Muscle layer of colon (tissue), 2 donors: ENCODE measurements around the gene LRP11.
"Not testable (repeated sequence)": the region's sequence is repeated elsewhere in the genome, so short reads cannot be mapped to it uniquely, and the experiment has no call there.

Experiments used
- H3K27ac ChIP-seq: one replicate; pipeline ENCODE4 v1.7.0; 2013; ENCODE audit warnings: low read depth, mild to moderate bottlenecking, low read length, moderate library complexity
- H3K27me3 ChIP-seq, 2 donors: one replicate each; pipeline ENCODE4 v1.7.0; 2013; ENCODE audit warnings: low read length in 2 of 2, mild to moderate bottlenecking in 2 of 2; ENCODE audit not compliant: insufficient read depth in 2 of 2, control insufficient read depth in 1 of 2
- H3K36me3 ChIP-seq: one replicate; pipeline ENCODE4 v1.7.0; 2013; ENCODE audit warnings: mild to moderate bottlenecking, low read length; ENCODE audit not compliant: insufficient read depth
- H3K4me1 ChIP-seq: one replicate; pipeline ENCODE4 v1.7.0; 2013; ENCODE audit warnings: mild to moderate bottlenecking, low read length; ENCODE audit not compliant: insufficient read depth
- H3K4me3 ChIP-seq, 2 donors: one replicate each; pipeline ENCODE4 v1.7.0; 2013; ENCODE audit warnings: low read length in 2 of 2, low read depth in 1 of 2, mild to moderate bottlenecking in 1 of 2, moderate library complexity in 1 of 2
- H3K9ac ChIP-seq: one replicate; pipeline ENCODE4 v1.7.0; 2013; ENCODE audit warnings: low read length
- H3K9me3 ChIP-seq: one replicate; pipeline ENCODE4 v1.7.0; 2013; ENCODE audit warnings: mild to moderate bottlenecking, low read length
- donor health status: abdominal sarcoma.
- donor health status: Adenocarcinoma of cecum.

The LRP11 gene

DNA sequence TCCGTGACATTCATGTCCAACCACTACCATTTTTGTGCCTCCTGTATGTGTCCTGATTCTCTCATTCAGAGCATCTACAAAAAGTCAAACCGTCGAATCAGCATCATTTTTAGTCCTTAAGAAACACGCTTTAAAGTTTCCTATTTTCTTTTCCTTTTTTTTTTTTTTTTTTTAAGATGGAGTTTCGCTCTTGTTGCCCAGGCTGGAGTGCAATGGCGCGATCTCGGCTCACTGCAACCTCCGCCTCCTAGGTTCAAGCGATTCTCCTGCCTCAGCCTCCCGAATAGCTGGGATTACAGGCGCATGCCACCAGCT lies 1.8 kb downstream of the LRP11 start:
- Histone ChIP-seq H3K4me3 (peak overlapping the region; percentile 56 to 79), H3K9ac (peak overlapping the region; percentile 69), H3K4me1 (peaks cover 14% of the 10 kb centered on the region), H3K27ac (peak overlapping the region; percentile 86)
- H3K9me3 ChIP-seq, H3K27me3 ChIP-seq, H3K36me3 ChIP-seq: not testable (repeated sequence)

DNA sequence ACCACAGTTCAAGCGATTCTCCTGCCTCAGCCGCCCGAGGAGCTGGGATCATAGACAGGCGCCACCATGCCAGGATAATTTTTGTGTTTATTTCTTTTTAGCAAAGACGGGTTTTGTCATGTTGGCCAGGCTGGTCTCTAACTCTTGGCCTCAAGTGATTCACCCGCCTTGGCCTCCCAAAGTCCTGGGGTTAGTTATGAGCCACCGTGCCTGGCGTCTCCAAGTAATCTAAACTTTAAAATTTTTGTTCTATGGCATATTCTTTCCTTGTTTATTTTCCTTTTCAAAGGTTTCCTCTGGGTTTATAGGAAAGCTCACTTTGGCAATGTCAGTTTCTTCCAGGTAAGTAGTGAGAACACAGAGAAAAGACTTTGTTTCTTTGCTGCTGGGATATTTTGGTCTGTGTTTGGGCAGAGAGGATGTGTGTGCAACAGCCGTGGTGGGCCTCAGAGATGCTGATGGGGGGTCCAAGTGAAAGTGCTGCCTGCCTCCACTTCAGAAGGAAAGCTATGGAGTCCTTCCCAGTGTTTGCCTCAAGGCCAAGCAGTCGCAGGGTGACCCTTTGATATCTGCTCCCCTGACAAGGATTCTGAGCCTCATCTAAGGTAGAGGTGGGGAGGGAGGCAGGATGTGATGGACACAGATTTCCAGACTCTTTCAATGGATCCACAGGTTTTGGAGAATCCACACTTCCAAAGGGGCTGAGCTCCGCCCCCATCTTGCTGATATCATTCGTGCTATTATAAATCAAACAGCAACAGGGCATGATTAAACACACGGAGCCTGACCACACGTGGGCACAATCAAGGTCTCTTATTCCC lies 2.3 kb downstream of the LRP11 start:
- Histone ChIP-seq H3K27me3 (no peaks in the 10 kb centered on the region), H3K9me3 (no peaks in the 10 kb centered on the region), H3K27ac (no peak overlapping the region), H3K9ac (peak overlapping the region; percentile 13), H3K36me3 (no peaks in the 10 kb centered on the region), H3K4me3 (peak overlapping the region in 1 of 2 donors; percentile 56), H3K4me1 (peaks cover 14% of the 10 kb centered on the region)

DNA sequence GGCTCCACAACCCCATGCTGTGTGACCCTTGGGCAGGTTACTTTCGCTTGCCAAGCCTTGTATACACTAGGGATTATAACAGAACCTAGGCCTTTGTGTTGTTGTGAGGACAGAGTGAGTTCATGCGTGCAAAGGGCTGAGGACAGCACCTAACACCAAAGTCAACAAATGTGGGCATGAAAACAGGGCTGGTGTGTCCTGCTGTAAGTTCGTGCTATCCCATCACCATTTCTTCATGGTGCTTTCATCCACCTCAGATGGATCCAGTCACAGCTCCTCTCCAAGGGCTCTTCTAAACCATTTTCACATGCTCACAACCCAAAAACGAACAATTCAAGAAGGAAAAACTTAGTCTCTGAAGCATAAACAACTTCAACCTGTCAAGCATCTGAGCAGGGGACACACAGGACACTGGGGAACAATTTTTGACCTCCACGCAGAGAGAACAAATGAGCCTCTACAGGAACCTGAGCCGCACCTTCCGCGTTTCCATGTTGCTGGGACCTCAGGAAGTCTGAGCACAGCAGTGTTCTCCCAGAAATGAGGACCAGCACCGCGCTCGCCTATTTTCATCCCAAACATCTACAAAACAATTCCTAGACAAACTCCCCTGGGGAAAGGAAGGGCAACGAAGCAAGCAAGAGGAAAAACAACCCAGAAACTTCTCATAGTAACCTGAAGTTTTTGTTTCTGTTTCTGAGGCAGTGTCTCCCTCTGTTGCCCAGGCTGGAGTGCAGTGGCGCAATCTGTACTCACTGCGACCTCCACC lies 3.1 kb downstream of the LRP11 start:
- H3K36me3 ChIP-seq = no peaks in the 10 kb centered on the region
- no peak overlapping the region for H3K4me3 ChIP-seq
- no peak overlapping the region for H3K9ac ChIP-seq
- peaks cover 14% of the 10 kb centered on the region for H3K4me1 ChIP-seq
- no peaks in the 10 kb centered on the region for H3K27me3 ChIP-seq
- no peak overlapping the region for H3K27ac ChIP-seq
- no peaks in the 10 kb centered on the region for H3K9me3 ChIP-seq

DNA sequence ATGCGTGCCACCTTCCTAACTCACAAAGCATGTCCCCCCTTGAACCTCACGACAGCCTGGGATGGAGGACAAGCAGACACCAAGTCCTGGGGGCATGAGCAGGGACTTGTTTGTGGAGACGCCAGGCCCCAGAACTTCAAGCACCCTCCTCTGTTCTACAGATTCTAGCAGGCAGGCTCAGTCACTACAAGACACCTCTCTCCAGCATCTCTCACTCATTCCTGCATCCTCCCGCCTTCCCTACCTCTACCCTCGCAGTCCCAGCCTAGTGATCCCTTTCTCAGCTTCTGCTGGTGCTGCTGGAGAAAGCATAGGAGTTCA lies 3.7 kb downstream of the LRP11 start:
- no peaks in the 10 kb centered on the region for H3K9me3 ChIP-seq
- H3K27ac ChIP-seq = no peak overlapping the region
- H3K9ac ChIP-seq = no peak overlapping the region
- H3K4me1 ChIP-seq = peaks cover 14% of the 10 kb centered on the region
- no peaks in the 10 kb centered on the region for H3K36me3 ChIP-seq
- H3K4me3 ChIP-seq = no peak overlapping the region
- no peaks in the 10 kb centered on the region for H3K27me3 ChIP-seq

DNA sequence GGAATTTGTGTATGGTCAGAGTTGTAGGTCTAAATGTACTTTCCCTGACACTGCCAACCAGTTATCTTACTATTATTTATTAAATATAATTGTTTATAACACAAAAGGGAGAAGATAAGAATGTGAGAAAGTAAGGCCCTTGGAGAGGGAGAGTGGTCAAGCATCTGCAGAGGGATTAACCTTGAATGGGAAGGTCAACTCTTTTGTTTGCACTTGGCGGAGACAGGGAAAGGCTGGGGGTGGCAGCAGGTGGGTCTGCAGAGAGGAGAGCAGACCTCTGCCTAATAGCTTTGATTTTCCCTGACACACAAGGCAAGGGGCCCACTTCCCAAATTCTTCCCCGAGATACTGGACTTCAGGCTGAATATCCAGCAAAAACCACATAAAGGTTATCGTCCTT lies 4.2 kb downstream of the LRP11 start:
- H3K4me3 ChIP-seq = no peak overlapping the region
- no peaks in the 10 kb centered on the region for H3K36me3 ChIP-seq
- H3K4me1 ChIP-seq = peaks cover 18% of the 10 kb centered on the region
- no peaks in the 10 kb centered on the region for H3K27me3 ChIP-seq
- H3K9ac ChIP-seq = no peak overlapping the region
- H3K9me3 ChIP-seq = no peaks in the 10 kb centered on the region
- H3K27ac ChIP-seq = no peak overlapping the region

DNA sequence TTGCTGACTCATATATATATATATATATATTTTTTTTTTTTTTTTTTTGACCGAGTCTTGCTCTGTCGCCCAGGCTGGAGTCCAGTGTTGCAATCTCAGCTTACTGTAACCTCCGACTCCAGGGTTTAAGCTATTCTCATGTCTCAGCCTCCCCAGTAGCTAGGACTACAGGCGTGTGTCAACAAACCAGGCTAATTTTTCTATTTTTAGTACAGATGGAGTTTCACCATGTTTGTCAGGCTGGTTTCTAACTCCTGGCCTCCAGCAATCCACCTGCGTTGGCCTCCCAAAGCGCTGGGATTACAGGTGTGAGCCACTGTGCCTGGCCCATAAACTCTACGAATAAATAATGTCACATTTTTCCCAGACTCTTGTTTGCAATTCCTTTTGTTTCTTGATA lies 4.8 kb downstream of the LRP11 start:
- H3K4me3 ChIP-seq = no peak overlapping the region
- H3K36me3 ChIP-seq = no peaks in the 10 kb centered on the region
- H3K4me1 ChIP-seq = peaks cover 23% of the 10 kb centered on the region
- no peaks in the 10 kb centered on the region for H3K27me3 ChIP-seq
- no peak overlapping the region for H3K27ac ChIP-seq
- no peak overlapping the region for H3K9ac ChIP-seq
- no peaks in the 10 kb centered on the region for H3K9me3 ChIP-seq

DNA sequence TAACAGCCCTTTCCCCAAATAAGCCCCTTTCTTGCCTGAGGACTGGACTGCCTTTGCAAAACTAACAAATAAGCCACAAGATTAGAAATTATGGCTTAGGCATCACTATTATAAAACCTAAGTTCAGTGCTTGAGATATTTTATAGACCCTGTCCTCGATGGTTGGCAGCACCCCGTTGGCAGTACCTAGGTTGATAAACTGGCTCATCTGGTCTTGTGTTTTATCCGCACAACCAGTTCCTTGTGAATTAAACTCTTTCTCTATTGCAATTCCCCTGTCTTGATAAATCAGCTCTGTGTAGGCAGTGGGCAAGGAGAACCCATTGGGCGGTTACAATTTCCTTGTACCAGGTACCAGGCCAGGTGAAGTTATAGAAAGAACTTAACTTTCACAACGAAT lies 6.6 kb downstream of the LRP11 start:
- H3K9ac ChIP-seq = no peak overlapping the region
- no peaks in the 10 kb centered on the region for H3K27me3 ChIP-seq
- peaks cover 23% of the 10 kb centered on the region for H3K4me1 ChIP-seq
- no peaks in the 10 kb centered on the region for H3K9me3 ChIP-seq
- H3K4me3 ChIP-seq = no peak overlapping the region
- no peak overlapping the region for H3K27ac ChIP-seq
- H3K36me3 ChIP-seq = peaks cover 3% of the 10 kb centered on the region

DNA sequence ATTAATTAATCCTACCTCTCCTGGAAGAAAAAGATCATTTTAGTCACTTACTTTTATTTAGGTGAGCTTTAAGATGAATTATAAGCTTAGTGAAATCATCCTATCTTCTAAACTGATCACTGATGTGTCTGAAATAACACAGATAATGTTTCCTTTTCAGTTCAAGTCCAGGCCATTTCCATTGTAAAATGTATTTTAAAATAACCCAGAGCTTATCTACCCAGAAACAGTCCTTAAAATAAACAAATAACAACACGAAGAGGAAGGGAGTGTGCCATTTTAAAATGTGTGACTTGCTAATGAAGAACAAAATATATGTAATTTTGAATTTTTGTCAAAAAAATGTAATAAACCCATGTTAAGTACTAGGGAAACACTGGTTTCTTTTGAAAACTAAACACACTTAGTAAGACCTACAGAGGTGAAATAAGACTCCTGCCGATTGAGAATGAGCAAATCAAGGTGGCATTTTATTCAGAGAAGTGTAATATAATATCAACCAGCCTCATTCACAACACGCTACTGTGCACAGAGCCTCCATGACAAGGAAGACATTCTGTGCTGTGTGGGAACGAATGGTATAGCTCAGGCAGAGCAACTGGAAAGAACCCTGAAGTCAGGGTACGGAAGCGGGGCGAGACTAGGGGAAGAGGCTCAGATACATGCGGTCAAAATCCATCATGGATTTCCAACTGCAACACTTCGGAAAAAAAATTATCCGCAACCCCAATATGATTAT lies 7.7 kb downstream of the LRP11 start:
- peaks cover 13% of the 10 kb centered on the region for H3K4me1 ChIP-seq
- H3K27ac ChIP-seq = no peak overlapping the region
- no peaks in the 10 kb centered on the region for H3K27me3 ChIP-seq
- no peaks in the 10 kb centered on the region for H3K9me3 ChIP-seq
- no peak overlapping the region for H3K4me3 ChIP-seq
- H3K9ac ChIP-seq = no peak overlapping the region
- H3K36me3 ChIP-seq = peaks cover 12% of the 10 kb centered on the region

DNA sequence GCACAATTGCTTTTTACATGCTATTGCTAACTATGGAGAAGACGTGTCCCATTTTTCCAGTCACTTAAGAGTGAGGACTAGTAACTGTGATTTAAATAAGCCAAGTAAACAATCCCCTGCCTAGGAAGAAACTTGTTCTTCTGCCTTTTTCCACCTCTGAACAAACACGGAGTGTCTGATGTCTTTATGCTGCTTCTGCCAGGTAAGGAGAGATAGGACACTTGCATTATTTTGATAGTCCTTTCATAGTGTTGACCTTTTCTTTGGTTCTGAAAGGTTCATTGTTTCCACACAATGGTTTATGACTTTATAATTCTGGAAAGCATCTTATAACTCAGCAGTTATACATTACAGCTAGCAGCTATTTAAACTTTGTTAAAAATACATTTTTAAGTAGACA lies 8.4 kb downstream of the LRP11 start:
- Histone ChIP-seq H3K4me3 (no peak overlapping the region), H3K4me1 (peaks cover 8% of the 10 kb centered on the region), H3K9me3 (no peaks in the 10 kb centered on the region), H3K9ac (no peak overlapping the region), H3K36me3 (peaks cover 19% of the 10 kb centered on the region), H3K27me3 (no peaks in the 10 kb centered on the region), H3K27ac (no peak overlapping the region)

DNA sequence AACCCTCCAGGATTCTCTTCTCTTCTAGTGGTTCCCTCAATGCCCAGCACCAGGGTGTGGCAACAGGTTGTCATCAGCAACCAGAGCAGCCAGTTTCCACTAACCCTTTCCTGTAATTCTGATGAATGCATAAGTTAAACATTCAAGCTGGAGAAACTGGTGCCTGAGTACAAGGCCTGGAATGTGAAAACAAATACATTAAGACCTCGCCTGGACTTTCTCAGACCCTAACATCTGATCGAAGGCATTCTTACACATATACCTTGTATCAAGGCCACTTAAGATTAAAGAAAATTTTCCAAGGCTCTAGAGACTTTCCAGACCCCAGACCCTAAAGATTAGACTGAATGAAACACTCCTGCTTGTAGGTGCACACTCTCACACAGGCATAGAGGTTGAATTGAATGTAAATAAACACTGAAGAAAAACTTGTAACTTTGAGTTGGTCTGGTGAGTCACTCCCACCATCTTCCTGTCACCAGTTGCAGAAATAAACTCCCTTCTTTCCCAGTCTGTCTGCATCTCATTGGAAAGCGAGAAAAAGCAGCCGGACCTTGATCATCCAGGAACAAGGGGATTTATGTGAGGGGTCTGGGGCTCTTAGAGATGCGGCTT lies 9.0 kb downstream of the LRP11 start:
- Histone ChIP-seq H3K27me3 (no peaks in the 10 kb centered on the region), H3K36me3 (peaks cover 21% of the 10 kb centered on the region), H3K9me3 (no peaks in the 10 kb centered on the region), H3K27ac (no peak overlapping the region), H3K9ac (no peak overlapping the region), H3K4me3 (no peak overlapping the region), H3K4me1 (peaks cover 8% of the 10 kb centered on the region)

DNA sequence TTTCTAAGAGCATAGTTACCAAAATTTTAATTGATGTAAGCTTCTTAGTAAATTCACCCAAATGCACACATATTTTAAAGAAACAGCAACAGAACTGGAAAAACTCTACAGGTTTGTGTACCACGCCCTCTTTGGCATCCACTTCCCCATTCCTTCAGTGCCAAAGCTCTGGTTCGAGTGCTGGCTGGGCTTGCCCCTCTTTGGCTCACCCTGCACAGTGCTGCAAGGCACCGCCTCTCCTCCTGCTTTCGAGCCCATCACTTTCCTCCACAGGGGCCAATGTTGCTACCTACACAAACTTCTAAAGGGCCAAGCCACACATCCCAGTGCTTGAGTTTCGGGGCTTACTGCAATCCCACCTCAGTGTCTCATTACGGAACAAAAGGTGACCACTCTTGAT lies 9.6 kb downstream of the LRP11 start:
- H3K4me1 ChIP-seq = peaks cover 8% of the 10 kb centered on the region
- no peak overlapping the region for H3K27ac ChIP-seq
- H3K4me3 ChIP-seq = no peak overlapping the region
- H3K9me3 ChIP-seq = no peaks in the 10 kb centered on the region
- H3K27me3 ChIP-seq = no peaks in the 10 kb centered on the region
- H3K9ac ChIP-seq = no peak overlapping the region
- peaks cover 21% of the 10 kb centered on the region for H3K36me3 ChIP-seq
